Measurements from ENCODE around the gene NRXN3.

Gene NRXN3

GRCh38 chr14:78278464-78279250 is 108.5 kb downstream of the NRXN3 start:
- H3K27me3 Mint-ChIP-seq (ENCODE audit: low read depth): peaks cover 4% of the 10 kb centered on the region
- H3K4me1 Mint-ChIP-seq: peaks cover 10% of the 10 kb centered on the region
- no peak for TF ChIP-seq CTCF (IDR thresholded peaks at IDR 0.05; ENCODE audit: unreplicated experiment in 3 of 3)

GRCh38 chr14:78282437-78282836 is 112.3 kb downstream of the NRXN3 start:
- Mint-ChIP-seq H3K36me3 (ENCODE audit: low read depth) (no peaks in the 10 kb centered on the region), H3K27me3 (ENCODE audit: low read depth) (peaks cover 3% of the 10 kb centered on the region), H3K27ac (no peak overlapping the region), H3K4me3 (no peak overlapping the region), H3K4me1 (peaks cover 10% of the 10 kb centered on the region), H3K9me3 (no peaks in the 10 kb centered on the region)
- TF ChIP-seq CTCF (IDR thresholded peaks at IDR 0.05; ENCODE audit: unreplicated experiment in 3 of 3): no peak

More at GRCh38 chr14:78278464-78279250, 108.5 kb downstream of the NRXN3 start:
- Mint-ChIP-seq H3K9me3 (no peaks in the 10 kb centered on the region), H3K27ac (no peak overlapping the region), H3K36me3 (ENCODE audit: low read depth) (no peaks in the 10 kb centered on the region), H3K4me3 (no peak overlapping the region)

- H3K36me3 Mint-ChIP-seq (ENCODE audit: low read depth): no peaks in the 10 kb centered on the region
- H3K4me1 Mint-ChIP-seq: peaks cover 14% of the 10 kb centered on the region
- peaks cover 6% of the 10 kb centered on the region for H3K27me3 Mint-ChIP-seq (ENCODE audit: low read depth)
- H3K4me3 Mint-ChIP-seq: no peak overlapping the region
- TF ChIP-seq CTCF (IDR thresholded peaks at IDR 0.05; ENCODE audit: unreplicated experiment in 3 of 3): no peak
- H3K27ac Mint-ChIP-seq: no peak overlapping the region
- H3K9me3 Mint-ChIP-seq: no peaks in the 10 kb centered on the region
Measured at GRCh38 chr14:78286210-78286609, 116.0 kb downstream of the NRXN3 start.

GRCh38 chr14:78292003-78292402 is 121.8 kb downstream of the NRXN3 start:
- peaks cover 5% of the 10 kb centered on the region for H3K4me1 Mint-ChIP-seq
- TF ChIP-seq CTCF (IDR thresholded peaks at IDR 0.05; ENCODE audit: unreplicated experiment in 3 of 3): no peak
- H3K27ac Mint-ChIP-seq: no peak overlapping the region
- peaks cover 3% of the 10 kb centered on the region for H3K27me3 Mint-ChIP-seq (ENCODE audit: low read depth)
- no peak overlapping the region for H3K4me3 Mint-ChIP-seq
- no peaks in the 10 kb centered on the region for H3K9me3 Mint-ChIP-seq
- H3K36me3 Mint-ChIP-seq (ENCODE audit: low read depth): no peaks in the 10 kb centered on the region

GRCh38 chr14:78297858-78298257 is 127.7 kb downstream of the NRXN3 start:
- H3K4me1 Mint-ChIP-seq: no peaks in the 10 kb centered on the region

More at GRCh38 chr14:78297858-78298257, 127.7 kb downstream of the NRXN3 start:
- Mint-ChIP-seq H3K4me3 (no peak overlapping the region), H3K27me3 (ENCODE audit: low read depth) (peaks cover 4% of the 10 kb centered on the region), H3K9me3 (no peaks in the 10 kb centered on the region), H3K27ac (no peak overlapping the region), H3K36me3 (ENCODE audit: low read depth) (no peaks in the 10 kb centered on the region)
- no peak for TF ChIP-seq CTCF (IDR thresholded peaks at IDR 0.05; ENCODE audit: unreplicated experiment in 3 of 3)
